Ramos (cell line): Measurements from ENCODE around the gene LSG1.

Experiments
- in situ Hi-C: fragments of 300-500 bp; cut with MboI; formaldehyde crosslinking; loops from one replicate; pipeline ENCODE4 v1.14.3; 2022; ENCODE audit warnings: low sequenced_read_pairs; ENCODE audit not compliant: unreplicated experiment

LSG1 gene

DNA sequence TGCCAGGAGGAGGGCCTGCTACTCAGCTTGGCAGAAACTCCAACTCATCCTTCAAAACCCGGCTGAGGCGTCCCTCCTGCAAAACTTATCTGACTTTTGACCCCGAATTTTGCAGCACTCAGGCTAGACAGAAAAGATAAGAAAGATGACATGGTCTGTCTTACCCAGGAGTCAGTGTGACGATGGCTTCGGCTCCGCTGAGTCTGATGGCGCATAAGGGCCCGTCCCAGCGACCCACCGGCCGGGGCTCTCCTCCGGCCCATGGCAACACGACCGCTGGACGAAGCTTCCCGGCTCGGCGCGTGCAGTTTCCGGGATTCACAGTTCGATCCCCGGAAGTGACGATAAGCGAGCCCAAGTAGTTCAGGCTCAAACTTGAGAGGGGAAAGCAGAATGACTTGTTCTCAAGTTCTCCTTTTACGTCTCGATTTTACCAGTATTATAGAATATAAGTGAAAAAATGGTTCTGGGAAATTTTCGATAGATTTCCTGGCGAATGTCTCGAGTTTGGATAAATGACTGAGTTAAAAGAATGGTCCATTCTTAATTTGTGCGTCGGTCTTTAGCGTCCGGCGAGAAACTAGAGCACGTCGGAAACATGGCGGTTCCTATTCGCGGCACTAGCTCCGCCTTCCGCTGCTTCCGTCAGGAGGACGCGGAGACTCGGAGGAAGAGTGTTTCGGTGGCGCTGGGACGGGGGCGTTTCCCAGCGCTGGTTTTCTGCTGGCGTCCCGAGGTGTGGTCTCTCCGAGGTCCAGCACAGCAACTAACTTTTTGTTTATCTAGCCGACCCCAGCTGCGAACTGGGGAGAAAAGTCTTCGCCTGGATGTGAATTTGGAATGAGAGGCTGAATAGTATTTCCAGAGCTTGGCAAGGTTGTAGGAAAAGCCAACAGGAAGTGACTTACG, at the start of gene LSG1:
LSG1 (minus strand) TSS at position 292 of the 909 bp plus-strand sequence; CDS start at position 263, 29 bp downstream.
- in situ Hi-C loops = loop anchor here (10.0 kb wide), 1 partner anchor 853 kb away; no protein-coding TSS in a partner anchor

DNA sequence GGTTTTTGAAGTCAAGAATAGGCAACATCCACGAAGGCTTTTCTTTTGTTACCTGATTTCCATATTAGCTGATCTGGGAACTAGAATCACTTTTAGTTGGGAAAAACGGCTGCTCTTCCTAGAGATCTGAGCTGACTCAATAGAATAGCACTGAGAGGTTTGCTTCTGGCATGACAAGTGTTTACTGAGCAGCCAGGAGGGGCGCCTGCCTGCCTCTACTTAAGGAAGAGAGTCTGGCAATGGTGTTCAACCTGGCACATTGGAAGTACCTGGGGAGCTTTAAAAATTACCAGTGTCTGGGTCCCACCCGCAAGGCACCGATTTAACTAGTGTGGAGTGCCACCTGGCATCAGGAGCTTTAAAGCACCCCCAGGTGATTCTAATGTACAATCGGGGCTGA, 48.1 kb upstream of the LSG1 start:
- in situ Hi-C loops = no loop called here

DNA sequence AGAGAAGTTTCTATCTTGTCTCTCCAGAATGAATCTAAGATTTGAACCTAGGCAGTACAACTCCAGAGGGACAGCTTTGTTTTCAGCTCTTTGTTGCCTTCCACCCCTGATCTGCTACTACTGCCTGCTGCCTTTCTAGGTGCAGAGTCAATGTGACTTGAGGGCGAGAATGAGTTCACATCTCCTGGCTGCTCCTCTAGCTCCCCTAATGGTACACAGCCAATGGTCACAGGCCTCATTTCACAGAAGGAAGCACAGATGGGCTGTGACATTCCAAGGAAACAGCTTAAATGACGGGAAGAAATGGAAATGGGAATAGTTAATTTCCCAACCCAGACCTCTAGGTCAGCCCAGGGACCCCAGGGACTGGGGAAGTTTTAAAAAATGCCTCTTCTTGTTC, 46.1 kb upstream of the LSG1 start:
- in situ Hi-C loops = no loop called here

DNA sequence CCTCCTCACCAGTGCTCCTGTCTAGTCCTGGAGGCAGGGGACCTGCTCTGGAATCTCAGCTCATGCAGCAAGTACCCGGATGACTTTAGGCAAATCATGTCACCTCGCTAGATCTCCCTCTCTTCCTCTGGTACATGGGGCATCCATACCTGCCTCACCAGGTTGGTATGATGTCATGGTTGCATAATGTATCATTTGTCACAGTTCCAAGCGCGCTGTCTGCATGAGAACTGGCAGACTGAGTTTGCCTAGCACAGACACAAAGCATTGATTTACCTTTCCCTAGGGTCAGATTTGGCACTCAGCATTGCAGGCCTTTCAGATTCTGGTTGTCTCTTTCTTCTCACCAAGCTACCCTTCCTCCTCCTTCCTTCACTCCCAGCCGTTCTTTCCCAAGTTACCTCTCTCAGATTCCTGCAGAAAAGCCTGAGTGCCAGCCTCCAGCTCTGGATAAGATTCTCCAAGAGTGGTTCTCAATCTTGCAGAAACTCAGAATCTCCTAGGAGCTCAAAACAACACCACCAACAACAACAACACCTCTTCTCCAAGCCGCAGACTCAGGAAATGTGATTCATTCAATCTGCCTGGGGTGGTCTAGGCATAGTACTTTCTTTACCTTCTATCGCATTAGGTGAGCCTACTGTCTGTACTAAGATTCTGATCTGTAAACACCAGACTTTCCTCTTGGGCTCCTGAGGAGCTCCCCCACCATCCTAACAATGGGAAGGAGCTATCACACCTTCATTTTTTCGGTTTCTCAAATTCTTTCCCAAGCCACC, 43.2 kb upstream of the LSG1 start:
- in situ Hi-C loops = no loop called here

DNA sequence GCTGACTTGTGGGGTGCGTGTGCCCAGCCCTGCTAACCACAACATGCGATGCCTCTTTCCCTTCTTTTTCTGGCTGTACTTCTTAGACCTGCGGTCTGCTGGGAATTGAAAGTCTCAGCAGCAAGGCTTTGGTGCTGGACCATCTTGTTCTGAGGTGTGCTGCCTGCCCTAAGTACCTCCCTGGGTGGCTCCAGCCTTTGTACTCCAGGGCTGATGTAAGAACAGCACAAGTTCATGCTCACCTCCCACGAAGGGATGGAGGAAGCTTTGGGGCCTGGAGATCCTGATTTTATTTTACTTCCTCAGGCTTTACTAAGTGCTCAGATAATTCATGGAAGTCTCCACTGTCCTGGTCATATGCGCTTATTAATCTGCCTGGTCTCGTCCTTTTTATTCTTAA, 42.6 kb upstream of the LSG1 start:
- in situ Hi-C loops = no loop called here

DNA sequence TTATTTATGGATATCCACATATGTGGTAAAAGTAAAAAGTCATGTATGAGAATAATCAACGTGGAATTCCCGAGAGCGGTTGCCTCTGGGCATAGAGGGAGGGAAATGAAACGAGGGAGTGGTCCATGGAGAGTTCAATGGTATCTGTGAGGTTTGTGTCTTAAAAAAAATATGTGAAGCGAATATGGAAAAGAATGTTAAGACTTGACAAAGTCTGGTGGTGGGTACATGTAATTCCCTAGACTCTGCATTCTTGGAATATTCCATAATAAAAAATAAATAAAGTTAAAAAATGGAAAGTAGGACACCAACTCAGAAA, 42.1 kb upstream of the LSG1 start:
- in situ Hi-C loops = no loop called here

DNA sequence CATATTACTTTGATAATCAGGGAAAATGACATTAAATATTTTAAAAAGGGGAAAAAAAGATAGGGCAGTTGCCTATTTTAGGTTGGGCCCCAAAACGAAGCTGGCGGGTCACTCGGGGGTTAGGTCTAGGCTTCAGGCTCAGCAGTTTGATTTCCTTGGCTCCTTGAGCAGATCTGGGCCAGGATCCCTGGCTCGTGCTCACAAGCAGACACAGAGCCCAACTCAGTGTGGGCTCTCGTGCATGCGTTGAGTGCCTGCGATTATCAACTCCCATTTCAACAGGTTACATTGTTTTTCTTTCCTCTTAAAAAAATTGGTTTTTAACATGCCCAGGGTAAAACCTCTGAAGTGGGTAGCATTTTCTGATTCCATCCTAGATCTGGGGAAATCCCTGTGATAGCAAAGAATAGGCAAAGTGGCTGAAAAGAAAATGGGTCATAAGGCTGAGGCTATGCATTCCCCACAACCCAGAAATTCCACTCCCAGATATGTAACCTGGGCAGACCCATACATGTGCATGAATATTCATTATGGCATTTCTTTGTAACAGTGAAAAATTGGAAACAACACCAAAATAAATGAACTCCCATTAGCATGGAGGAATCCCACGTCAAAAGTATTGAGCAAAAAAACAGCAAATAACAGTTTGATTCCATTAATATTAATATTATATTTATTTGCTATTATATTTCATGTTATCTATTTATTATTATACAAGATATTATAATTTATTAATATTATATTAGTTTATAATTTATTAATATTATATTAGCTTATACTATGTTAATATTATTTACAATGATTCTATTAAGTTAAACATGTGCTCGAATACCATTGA, 41.5 kb upstream of the LSG1 start:
- in situ Hi-C loops = no loop called here

DNA sequence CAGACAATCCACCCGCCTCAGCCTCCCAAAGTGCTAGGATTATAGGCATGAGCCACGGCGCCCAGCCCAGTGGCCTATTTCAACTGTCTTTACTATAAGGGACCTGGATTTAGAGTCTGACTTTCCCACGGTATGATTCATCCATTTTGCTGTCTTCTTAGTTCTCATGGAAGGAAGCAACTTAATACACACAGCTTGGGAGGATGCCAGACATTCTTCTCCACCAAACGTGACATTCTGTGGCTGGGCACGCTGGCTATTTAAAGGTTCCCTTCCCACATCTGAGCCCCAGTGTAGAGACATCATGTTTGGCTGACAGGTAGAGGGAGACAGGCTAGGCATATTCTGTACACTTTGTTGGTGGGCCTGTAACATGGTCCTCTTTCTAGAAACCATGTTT, 39.9 kb upstream of the LSG1 start:
- in situ Hi-C loops = no loop called here

DNA sequence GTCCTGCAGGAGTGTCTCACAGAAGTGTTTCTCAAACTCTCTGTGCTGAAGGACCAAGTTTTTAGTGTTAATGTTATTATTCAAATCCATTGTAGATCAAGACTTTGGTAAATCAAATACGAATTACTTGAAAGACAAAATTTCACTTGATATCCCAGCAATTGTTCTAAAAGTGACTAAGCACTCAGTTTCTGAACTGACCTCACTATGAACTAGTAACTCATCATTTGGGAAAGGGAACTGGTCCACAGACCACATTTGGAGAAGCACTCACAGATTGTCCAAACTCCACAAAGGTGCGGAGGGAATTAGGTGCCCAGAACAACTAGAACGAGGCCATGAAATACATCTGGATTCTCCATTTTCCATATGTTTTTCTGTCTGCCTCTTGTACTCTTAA, 39.3 kb upstream of the LSG1 start:
- in situ Hi-C loops = no loop called here

DNA sequence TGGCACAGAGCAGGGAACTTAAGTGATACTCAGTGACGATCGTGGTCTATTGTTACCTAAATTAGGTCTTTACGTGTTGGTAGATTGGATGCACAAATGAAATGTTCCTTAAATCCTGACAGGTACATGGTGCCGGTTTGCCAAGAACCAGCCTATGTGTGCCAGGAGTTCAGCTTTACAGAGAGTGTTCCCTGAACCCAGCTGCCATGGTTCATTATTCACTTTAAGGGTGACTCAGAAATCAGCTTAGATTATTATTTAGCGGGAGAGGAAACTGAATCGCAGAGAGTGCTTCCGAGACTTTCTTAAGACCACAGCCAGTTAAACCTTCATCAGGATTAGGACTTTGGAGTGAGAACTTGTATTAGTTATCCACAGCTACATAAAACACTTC, 35.2 kb upstream of the LSG1 start:
- in situ Hi-C loops = no loop called here

DNA sequence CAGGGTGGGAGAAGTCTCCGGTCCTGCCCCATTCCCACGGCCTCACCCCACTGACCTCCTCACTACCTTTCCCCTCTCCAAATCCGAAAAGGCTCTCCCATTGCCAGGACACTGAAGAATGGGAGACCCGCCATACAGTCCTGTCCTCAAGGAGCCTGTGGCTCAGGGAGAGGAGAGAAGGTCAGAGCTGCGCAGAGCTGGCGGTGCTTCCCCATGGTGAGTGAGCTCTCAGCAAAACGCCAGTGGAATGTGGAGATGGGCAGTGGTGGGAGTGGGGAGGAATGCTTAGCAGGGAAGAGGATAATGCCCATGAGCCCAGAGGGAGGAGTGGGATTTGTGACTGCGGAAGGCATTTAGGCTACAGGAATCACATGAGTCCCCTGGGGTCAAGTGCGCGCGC, 33.8 kb upstream of the LSG1 start:
- in situ Hi-C loops = no loop called here

DNA sequence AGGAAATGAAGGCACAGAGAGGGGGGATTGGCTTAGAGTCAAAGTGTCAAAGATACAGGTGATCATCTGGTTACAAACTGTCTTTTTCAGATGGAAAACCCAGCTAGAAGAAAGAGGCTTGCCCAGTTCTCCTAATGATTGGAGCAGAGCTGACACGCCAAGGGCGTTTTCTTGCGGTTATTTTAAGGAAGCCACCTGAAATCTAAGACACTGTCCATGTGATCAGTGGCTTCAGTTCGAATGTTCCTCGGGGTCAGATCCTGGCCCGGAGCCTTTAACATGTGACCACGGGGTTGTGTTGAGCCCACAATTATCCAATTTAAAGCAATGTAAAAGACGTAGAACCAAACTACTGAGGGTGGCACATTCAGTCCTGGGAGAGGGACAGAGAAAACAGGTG, 33.2 kb upstream of the LSG1 start:
- in situ Hi-C loops = no loop called here

DNA sequence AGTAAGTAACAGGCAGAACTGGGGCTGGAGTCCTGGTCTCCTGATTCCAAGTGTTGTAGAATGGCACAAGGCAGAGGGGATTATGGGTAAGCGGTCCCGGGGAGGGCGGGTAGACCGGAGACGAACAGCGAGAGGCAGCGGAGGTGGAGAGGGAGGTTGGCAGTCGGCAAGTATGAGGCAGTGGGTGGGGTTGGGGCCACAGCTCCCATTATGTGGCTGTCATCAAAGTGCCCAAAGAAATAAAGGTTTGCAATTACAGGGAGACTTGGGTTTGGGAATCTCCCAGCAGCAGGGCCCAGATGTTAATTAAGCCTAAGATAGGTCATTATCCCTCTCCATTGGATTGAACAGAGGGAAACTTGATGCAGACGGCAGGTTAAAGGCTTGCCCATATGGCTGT, 30.6 kb upstream of the LSG1 start:
- in situ Hi-C loops = no loop called here

DNA sequence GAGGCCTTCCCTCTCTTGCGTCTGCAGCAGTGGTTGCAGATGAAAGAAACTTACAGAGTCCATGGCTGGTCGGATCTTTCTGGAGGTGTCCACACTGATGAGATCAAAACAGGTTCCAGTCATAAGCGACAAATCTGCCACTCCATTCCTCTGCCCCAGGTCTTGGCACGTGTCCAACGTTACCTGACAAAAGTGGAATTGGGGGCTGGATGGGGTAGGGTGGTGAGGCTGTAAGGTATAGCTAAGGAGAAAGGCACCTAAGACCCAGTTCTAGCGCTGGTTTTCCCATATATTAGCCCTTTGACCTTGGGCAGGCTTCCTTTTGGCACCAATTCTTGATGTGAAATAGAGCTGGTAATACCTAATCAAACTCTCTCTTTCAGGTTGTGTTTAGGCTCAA, 24.7 kb upstream of the LSG1 start:
- in situ Hi-C loops = no loop called here

DNA sequence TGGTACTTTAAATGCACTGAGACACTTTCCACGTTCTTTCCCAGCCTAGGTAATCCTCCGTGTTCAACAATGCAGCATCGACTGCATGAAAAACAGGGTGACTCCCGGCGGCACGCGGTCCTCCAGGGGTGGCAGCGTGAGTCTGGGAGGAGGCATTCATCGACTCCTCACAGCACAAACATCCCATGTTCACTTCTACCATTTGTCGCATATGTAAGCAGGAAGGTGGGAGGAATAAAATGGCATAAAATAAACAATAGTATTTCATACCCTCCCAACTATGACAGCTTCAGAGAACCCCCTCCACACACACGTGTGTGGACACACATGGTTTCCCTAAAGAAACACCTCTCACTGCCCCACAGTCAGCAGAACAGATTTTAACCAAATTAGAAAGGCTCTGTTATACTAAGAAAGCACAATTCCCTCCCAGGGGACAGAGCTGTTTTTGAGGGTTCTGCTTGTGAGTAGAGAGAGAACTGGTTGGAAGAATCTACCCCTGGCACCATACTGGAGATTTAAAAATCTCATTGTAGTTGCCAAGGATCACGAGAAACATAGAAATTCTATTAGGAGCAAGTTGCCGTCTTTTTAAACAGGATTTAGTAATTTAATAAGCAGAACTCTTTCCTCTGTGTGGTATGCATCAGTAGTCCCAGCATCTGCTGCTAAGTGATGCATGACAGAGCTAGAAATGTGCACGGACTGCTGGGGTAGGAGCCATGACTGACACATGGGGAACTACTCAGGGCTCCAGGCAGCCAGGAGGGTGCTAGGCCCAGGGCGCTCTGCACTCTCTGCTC, 19.7 kb upstream of the LSG1 start:
- in situ Hi-C loops = no loop called here

DNA sequence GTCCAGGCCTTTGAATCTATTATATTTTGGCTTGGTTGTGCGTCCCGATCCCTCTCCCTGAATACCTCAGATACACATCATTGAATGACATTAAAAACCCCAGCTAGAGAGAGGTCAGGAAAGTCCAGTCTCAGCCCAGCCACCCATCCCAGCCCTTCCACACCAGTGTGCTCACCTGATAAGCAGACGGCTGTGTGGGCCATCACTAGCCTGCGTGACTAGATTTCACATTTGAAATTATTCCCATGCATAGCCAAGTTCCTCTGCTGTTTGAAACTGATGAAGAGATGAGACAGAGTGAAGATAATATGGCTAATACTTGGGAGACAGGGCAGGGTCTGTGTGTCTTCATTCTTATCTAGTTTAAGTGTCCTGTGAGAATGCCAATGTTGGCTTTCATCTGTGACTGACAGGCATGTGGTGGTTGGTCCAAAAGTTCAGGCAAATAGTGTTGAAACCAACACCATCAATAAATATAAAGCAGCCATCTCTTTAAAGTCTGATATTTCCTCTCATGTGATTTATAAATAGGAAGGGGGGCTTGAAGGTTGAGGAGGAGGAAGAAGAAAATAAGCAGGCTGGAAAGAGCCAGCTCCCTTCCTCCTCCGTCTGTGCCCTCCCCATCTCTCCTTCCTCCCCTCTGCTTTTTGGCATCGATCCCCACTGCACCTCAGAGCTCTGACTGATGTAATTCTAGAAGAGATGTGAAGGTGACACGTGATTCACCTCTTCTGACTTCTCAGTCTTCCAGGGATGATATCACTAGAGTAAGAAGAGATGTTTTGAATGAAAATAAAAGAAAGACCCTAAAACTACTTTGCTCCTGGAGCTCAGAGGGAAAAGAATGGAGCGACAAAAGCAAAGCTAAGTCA, 18.7 kb upstream of the LSG1 start:
- in situ Hi-C loops = no loop called here

DNA sequence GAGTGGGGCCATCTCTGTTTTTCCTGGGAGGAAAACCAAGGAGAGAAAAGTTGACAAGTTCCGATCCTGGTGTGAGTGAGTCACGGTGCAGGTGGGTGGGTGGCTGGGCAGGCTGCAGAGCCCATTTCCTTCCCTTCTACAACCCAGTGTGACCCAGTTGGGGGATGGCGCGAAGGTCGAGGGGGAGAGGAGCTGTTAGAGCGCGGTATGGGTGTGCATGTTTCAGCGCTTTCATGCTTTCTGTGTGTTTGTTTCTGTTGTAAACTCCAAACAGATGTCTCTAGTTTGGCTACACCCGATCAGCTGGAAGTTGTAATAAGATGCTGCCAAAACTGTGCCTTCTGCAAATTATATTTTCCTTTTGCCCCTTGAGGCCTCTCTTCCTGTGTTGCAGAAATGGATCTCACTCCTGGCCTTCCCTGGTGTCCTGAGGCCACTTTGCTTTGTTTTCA, 17.5 kb upstream of the LSG1 start:
- in situ Hi-C loops = loop anchor here (5.0 kb wide), 2 partner anchors 428 to 578 kb away; no protein-coding TSS in a partner anchor

DNA sequence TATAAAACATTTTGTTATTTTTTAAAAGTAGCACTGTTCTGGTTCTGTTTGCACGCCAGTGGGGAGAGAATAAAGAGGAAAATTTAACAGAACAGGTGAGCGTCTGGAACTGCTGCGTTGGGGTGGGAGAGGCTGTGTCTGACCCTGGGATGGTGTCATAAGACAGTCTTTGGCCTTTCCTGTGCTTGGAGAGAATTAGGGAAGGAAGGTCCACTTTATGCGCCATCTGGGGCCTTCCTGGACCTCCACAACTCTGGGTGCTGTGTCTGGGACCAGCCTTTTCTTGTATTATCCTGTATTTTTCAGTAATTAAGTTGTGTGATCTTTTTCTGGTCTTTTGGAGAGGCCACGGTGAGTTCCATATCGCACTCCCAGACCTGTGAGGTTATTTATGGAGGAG, 17.0 kb upstream of the LSG1 start:
- in situ Hi-C loops = loop anchor here (5.0 kb wide), 2 partner anchors 428 to 578 kb away; no protein-coding TSS in a partner anchor
